Right lung (tissue), 5 donors: Measurements from ENCODE around the gene CPED1. TPM values are rescaled to one million over a fixed set of nuclear protein-coding genes. Genes with fewer than 3 reads are reported as not detected.
"Not testable (repeated sequence)": the region's sequence is repeated elsewhere in the genome, so short reads cannot be mapped to it uniquely, and the experiment has no call there.

Experiments
- DNase-seq, 2 donors: peaks; one replicate each; pipeline ENCODE4 v3.0.0-alpha.2; 2013
- polyA plus RNA-seq, 5 donors: library from polyadenylated mRNA; unstranded; fragments of 120-200 nt; gene quantifications; one replicate each; pipeline versions ENCODE4 v1.2.1 to v1.2.3, GENCODE V29; 2013; ENCODE audit warnings: inconsistent platforms in 1 of 5, low replicate concordance in 1 of 5; ENCODE audit not compliant: insufficient read length in 5 of 5, insufficient read depth in 1 of 5

Gene CPED1
- polyA plus RNA-seq, 5 donors, result 11.1 to 34.2 (median 25.8) TPM

DNA sequence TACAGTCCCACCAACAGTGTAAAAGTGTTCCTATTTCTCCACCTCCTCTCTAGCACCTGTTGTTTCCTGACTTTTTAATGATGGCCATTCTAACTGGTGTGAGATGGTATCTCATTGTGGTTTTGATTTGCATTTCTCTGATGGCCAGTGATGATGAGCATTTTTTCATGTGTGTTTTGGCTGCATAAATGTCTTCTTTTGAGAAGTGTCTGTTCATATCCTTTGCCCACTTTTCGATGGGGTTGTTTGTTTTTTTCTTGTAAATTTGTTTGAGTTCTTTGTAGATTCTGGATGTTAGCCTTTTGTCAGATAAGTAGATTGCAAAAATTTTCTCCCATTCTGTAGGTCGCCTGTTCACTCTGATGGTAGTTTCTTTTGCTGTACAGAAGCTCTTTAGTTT is 79.2 kb downstream of the CPED1 start:
- DNase-seq, result not testable (repeated sequence)

DNA sequence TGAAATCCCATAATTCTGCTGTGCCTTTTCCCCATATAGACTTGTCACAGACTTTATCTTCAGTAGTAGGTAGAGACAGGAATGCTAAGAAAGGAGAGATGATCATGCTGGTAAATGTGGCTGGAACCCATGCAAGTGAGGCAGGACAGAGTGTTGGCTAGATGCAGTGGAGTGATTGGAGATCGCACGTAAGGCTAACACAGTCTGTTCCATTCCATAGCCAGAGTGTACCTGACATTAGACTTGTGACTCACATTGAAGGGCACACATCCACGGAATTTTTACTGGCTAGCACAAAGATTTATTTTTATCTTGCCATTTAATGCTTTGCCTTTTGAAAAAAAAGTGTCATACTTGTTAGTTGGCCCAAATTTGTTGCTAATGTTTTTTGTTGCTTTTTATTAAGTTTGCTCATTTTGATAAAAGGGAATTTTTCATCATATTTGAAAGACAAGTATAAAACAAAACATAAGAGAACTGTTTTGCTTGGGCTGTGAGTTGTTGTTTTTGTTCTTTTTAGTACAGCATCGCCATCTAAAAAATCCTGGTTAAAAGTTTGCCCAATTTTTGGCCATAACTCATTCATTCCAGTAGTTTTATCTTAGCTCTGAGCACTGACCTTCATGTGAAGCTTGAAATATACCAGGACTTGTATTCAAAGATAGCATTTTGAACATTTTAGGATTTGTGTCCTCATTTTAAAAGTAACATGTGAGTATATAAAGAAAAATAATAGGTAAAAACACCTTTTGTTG is 81.0 kb downstream of the CPED1 start:
- no peak for DNase-seq

DNA sequence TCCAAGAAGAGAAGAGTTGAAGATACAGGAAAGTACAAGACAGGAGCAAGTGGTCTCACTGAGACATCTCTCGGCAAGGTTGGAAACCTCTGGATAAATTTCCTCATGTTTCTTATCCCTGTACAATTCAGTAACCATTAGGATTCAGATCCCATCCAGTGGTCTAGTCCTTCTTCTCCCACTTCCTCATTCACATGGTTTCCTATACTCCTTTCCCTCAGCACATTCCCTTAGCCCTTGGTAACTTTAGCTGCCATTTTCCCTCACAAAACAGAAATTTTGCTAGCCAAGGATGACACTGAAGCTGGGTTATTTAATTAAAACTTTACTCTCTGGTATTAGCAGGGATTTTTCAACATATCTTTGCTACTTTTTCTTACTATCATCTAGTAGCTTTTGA is 82.6 kb downstream of the CPED1 start:
- DNase-seq, result no peak

- no peak for DNase-seq
These were observed 83.2 kb downstream of the CPED1 start for GRCh38 chr7:121071662-121072061.

- no peak for DNase-seq
These were observed 84.3 kb downstream of the CPED1 start for GRCh38 chr7:121072826-121073225.

DNA sequence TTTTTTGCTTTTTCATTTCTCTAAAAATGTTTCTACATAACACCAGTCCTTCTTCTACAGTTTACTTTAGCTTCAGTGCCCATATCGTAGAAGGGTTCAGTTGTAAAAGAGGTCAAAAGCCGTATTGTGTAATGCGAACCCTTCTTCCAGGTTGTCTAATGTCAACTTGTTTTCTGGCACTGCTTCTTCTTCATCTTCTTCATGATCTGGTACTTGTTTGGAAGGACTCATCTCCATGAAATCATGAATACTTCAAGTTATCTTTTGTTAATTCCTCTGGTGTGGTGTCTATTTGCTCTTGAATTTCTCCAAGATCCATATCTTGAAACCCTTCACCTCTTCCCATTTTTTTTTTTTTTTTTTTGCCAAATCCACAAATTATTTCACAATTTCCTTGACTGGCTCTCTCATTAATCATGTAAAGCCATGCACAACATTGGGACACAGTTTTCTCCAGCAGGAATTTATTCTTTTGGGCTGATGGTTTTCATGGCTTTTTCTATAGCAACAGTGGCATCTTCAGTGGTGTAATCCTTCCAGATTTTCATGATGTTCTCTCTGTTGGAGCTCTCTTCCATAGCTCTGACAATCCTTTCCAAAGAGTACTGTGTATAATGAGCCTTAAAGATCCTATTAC is 85.1 kb downstream of the CPED1 start:
- no peak for DNase-seq

GRCh38 chr7:121075424-121075841 is 86.9 kb downstream of the CPED1 start:
- DNase-seq, result not testable (repeated sequence)

DNA sequence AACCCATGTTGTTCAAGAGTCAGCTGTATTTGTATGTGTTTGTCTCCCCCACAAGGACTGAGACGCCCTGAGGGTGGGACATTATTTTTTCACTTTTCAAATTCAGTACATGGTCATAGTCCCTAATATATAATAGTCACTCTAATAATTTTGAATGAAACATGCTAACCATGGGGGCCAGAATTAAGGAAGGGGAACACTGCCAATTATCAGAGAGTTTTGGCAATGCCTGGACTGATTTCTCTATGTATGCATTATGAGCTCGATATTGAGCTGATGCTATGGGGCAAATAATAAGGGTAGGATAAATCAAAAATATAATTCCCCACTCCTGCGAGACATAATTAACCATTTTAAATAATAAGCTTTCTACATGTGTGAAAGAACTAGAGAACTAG is 87.4 kb downstream of the CPED1 start:
- DNase-seq, result no peak

DNA sequence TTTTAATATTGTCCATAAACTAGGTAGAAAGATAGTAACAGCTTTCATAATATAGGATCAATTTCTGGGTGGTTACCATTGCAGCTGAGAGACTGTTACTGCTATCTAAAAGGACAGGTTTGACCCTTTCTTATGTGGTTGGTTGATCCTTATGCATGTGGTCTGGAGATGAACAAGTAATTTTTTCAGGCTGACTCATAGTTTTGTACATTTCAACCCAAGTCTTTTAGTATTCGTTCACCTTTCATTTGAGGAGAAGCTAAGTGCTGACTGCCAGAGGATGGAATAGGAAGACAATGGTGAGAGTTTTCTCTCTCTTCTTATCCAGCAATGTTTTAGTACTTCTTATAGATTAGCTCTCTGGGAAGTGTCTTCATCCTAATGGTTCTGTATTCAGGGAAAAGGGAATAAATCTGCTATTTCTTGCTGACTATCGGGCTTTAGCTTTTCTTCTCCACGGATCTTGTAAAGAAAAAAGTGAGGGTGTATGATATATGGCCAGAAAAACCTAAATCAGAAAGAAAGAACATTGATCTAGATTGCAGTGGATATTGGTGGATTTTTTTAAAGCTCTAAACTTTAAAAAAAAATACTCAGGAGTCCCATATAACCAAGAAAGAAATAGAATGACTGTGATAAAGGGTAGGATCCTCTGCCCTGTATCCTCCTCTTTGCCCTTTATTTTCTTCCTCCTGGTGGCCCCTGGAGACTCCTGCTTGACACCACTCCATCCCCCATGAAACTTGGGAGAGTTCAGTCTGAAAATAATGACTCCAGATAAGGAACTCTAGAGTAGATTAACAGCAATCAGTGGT is 88.0 kb downstream of the CPED1 start:
- no peak for DNase-seq

GRCh38 chr7:121077165-121077630 is 88.7 kb downstream of the CPED1 start:
- no peak for DNase-seq

DNA sequence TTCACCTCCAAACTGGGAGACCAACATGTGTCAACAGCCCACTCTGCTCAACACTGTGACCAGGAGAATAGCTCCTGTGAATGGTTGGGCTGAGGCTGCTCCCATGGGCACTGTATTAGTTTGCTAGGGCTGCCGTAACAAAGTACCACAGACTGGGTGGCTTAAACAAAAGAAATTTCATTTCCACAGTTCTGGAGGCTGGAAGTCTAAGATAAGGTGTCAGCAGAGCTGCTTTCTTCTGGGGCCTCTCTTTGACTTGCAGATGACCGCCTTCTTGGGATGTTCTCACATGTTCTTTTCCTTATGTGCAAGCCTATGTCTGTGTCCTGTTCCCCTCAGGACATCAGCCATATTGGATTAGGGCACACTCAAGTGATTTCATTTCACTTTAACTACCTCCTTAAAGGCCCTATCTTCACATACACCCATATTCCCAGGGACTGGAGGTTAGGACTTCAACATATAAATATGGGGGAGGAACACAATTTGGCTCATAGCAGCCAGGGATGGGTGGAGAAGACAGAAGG is 90.3 kb downstream of the CPED1 start:
- no peak for DNase-seq

DNA sequence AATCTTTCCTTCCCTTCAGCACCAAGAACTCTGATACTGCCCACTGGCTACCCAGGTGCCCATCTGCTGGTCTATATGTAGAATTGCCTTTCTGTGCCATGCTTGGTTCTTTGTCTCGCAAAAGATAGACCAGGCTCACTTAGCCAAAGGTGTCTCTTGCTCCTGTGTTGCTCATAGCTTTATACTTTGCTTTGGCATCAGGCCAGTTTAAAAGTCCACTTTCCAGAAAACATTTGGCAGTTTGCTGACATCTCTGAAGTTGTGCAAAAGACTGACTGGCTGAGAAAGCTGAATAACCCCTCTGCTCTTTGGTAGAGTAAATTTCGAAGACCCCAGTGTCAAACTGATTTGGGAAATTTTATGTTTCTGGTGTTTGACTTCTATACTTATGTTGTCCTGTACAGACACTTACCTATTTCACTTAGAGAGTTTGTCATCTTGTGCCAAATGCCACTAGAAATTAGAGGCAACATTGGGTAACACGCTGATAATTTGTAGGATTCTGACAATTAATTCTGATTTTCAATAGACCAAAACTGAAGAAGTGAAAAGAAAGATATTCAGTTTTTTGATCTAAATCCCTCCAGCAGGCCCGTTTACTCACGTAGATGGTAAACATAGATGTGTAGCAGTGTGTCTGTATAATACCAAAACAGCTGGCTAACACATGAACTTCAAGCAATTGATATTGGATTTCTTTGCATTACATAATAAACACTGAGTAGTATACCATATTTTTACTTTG is 91.1 kb downstream of the CPED1 start:
- peak in 1 of 2 donors; percentile 7 for DNase-seq

- DNase-seq, result no peak
These were observed 91.9 kb downstream of the CPED1 start for GRCh38 chr7:121080257-121080912.

- DNase-seq, result no peak
These were observed 92.4 kb downstream of the CPED1 start for GRCh38 chr7:121080913-121081326.

- peak; percentile 57 to 72 for DNase-seq
These were observed 92.9 kb downstream of the CPED1 start for GRCh38 chr7:121081327-121081936.

DNA sequence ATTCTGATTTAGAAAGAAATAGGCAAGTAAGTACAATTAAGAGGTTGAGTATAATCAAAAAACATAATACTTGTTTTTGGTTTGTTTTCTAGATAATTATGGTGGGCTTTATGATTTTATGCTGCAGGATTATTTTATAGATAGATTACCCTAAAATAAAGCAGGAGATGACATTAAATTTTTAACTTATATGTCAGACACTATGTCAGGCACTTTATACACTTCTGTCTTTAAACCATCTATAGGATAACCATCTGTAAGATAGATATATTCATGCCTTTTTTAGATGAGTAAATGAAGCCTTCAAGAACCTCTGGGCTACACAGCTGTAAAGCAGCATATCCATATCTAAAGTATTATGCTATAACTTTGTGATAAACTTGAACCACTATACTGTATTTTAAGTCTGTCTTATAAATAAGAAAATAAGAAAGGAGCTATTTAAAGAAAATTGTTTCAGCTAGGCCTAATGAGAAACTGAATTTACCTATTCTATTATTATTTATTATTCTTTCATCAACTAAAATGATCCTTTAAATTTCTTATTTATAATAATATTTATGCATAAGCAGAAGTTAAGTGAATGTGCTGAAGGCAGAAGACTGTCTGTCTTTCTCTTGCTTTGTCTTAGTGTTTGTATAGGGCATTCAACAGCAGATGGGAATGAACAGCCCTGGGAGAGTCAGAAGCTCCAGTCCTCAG is 94.0 kb downstream of the CPED1 start:
- no peak for DNase-seq

- no peak for DNase-seq
These were observed 94.8 kb downstream of the CPED1 start for GRCh38 chr7:121083138-121083789.

- DNase-seq, result no peak
These were observed 95.3 kb downstream of the CPED1 start for GRCh38 chr7:121083790-121084251.

GRCh38 chr7:121084256-121084655 is 95.7 kb downstream of the CPED1 start:
- no peak for DNase-seq
